H9 (cell line): Measurements from ENCODE around the gene BPIFB3. TPM values are rescaled to one million over a fixed set of nuclear protein-coding genes. Genes with fewer than 3 reads are reported as not detected.

Experiments used
- DNase-seq: peaks from one replicate; pipeline ENCODE4 v3.0.0-alpha.2; 2017
- H2AFZ ChIP-seq: one replicate; pipeline ENCODE4 v1.6.1; 2013; ENCODE audit warnings: mild to moderate bottlenecking, low read length, control low read depth, moderate library complexity
- H2AK5ac ChIP-seq: 2 replicates; pipeline ENCODE4 v1.6.1; 2013; ENCODE audit warnings: low read length, control low read depth, mixed read lengths; ENCODE audit not compliant: insufficient read length
- H2BK120ac ChIP-seq: one replicate; pipeline ENCODE4 v1.6.1; 2013; ENCODE audit warnings: low read depth, mild to moderate bottlenecking, low read length, control low read depth, inconsistent platforms; ENCODE audit not compliant: poor library complexity, severe bottlenecking
- H2BK12ac ChIP-seq: 2 replicates; pipeline ENCODE4 v1.6.1; 2013; ENCODE audit warnings: low read length, control low read depth, mixed read lengths, low read depth; ENCODE audit not compliant: insufficient read length
- H2BK15ac ChIP-seq: 2 replicates; pipeline ENCODE4 v1.6.1; 2013; ENCODE audit warnings: low read depth, low read length, control low read depth
- H2BK20ac ChIP-seq: one replicate; pipeline ENCODE4 v1.6.1; 2013; ENCODE audit warnings: low read depth, mild to moderate bottlenecking, low read length, control low read depth, inconsistent platforms; ENCODE audit not compliant: poor library complexity, severe bottlenecking
- H2BK5ac ChIP-seq: 2 replicates; pipeline ENCODE4 v1.6.1; 2013; ENCODE audit warnings: low read length, control low read depth, mixed read lengths; ENCODE audit not compliant: insufficient read length
- H3K14ac ChIP-seq: 2 replicates; pipeline ENCODE4 v1.6.1; 2013; ENCODE audit warnings: low read length, control low read depth; ENCODE audit not compliant: insufficient read depth
- H3K18ac ChIP-seq: 2 replicates; pipeline ENCODE4 v1.6.1; 2013; ENCODE audit warnings: low read depth, mild to moderate bottlenecking, mixed read lengths, low read length, control low read depth; ENCODE audit not compliant: insufficient read length
- H3K23ac ChIP-seq: 2 replicates; pipeline ENCODE4 v1.6.1; 2013; ENCODE audit warnings: low read length, control low read depth, mixed read lengths, low read depth; ENCODE audit not compliant: insufficient read length
- H3K23me2 ChIP-seq: 2 replicates; pipeline ENCODE4 v1.6.1; 2013; ENCODE audit warnings: low read depth, mild to moderate bottlenecking, mixed read lengths, low read length, control low read depth; ENCODE audit not compliant: insufficient read length, poor library complexity, severe bottlenecking
- H3K27ac ChIP-seq: 2 replicates; pipeline ENCODE4 v1.5.1; 2013; ENCODE audit warnings: low read length, control low read depth, mixed read lengths, low read depth; ENCODE audit not compliant: insufficient read length
- H3K27me3 ChIP-seq: 2 replicates; pipeline ENCODE4 v1.6.1; 2013; ENCODE audit warnings: low read length, control low read depth, inconsistent platforms; ENCODE audit not compliant: insufficient read depth
- H3K4ac ChIP-seq: 2 replicates; pipeline ENCODE4 v1.6.1; 2013; ENCODE audit warnings: low read depth, mild to moderate bottlenecking, control low read depth, inconsistent platforms, low read length, moderate library complexity
- H3K4me1 ChIP-seq: 2 replicates; pipeline ENCODE4 v1.6.1; 2013; ENCODE audit warnings: low read length, control low read depth, inconsistent platforms; ENCODE audit not compliant: insufficient read depth
- H3K4me2 ChIP-seq: 2 replicates; pipeline ENCODE4 v1.6.1; 2013; ENCODE audit warnings: low read length, control low read depth, mixed read lengths; ENCODE audit not compliant: insufficient read length, insufficient read depth
- H3K56ac ChIP-seq: 2 replicates; pipeline ENCODE4 v1.6.1; 2013; ENCODE audit warnings: low read depth, mild to moderate bottlenecking, mixed read lengths, low read length, control low read depth; ENCODE audit not compliant: insufficient read length
- H3K79me1 ChIP-seq: 2 replicates; pipeline ENCODE4 v1.6.1; 2013; ENCODE audit warnings: low read depth, mild to moderate bottlenecking, moderate library complexity, low read length, control low read depth, inconsistent platforms; ENCODE audit not compliant: insufficient read depth, poor library complexity, severe bottlenecking
- H3K79me2 ChIP-seq: 2 replicates; pipeline ENCODE4 v1.6.1; 2013; ENCODE audit warnings: low read length, control low read depth, inconsistent platforms; ENCODE audit not compliant: insufficient read depth
- H3K9ac ChIP-seq: 2 replicates; pipeline ENCODE4 v1.6.1; 2013; ENCODE audit warnings: low read length, control low read depth, mixed read lengths; ENCODE audit not compliant: insufficient read length; ENCODE audit errors: extremely low read depth
- H3K9me3 ChIP-seq: one replicate; pipeline ENCODE4 v1.6.1; 2013; ENCODE audit warnings: low read depth, low read length, inconsistent platforms; ENCODE audit not compliant: control insufficient read depth
- H3T11ph ChIP-seq: one replicate; pipeline ENCODE4 v1.6.1; 2013; ENCODE audit warnings: mild to moderate bottlenecking, low read length, control low read depth, inconsistent platforms
- H4K20me1 ChIP-seq: one replicate; pipeline ENCODE4 v1.6.1; 2013; ENCODE audit not compliant: control insufficient read depth, insufficient read length, insufficient read depth
- H4K5ac ChIP-seq: 2 replicates; pipeline ENCODE4 v1.6.1; 2013; ENCODE audit warnings: low read depth, mild to moderate bottlenecking, mixed read lengths, low read length, control low read depth; ENCODE audit not compliant: insufficient read length
- H4K8ac ChIP-seq: replicated peaks from 2 replicates; pipeline ENCODE4 v1.6.1; 2013; ENCODE audit warnings: low read length, control low read depth, mixed read lengths, low read depth; ENCODE audit not compliant: insufficient read length
- H4K91ac ChIP-seq: 2 replicates; pipeline ENCODE4 v1.6.1; 2013; ENCODE audit warnings: low read depth, mild to moderate bottlenecking, moderate library complexity, mixed read lengths, low read length, control low read depth; ENCODE audit not compliant: insufficient read length
- H3K27ac Mint-ChIP-seq, 3 experiments: 2 replicates in 2 of 3; 3 replicates in 1 of 3; pipeline ENCODE4 v1.8.0; 2020 to 2021; ENCODE audit warnings: mixed read lengths in 3 of 3, mild to moderate bottlenecking in 1 of 3, moderate library complexity in 1 of 3
- H3K27me3 Mint-ChIP-seq: 2 replicates; pipeline ENCODE4 v1.8.0; 2021; ENCODE audit warnings: low read depth, mild to moderate bottlenecking, moderate library complexity, mixed read lengths
- H3K36me3 Mint-ChIP-seq, 3 experiments: 2 replicates in 2 of 3; 3 replicates in 1 of 3; pipeline ENCODE4 v1.8.0; 2020 to 2021; ENCODE audit warnings: low read depth in 3 of 3, mixed read lengths in 3 of 3; ENCODE audit not compliant: insufficient read depth in 1 of 3
- H3K4me1 Mint-ChIP-seq, 2 experiments: 2 replicates each; pipeline ENCODE4 v1.8.0; 2020; ENCODE audit warnings: mixed read lengths in 2 of 2
- H3K4me3 Mint-ChIP-seq, 2 experiments: 2 replicates in 1 of 2; 3 replicates in 1 of 2; pipeline ENCODE4 v1.8.0; 2020 to 2021; ENCODE audit warnings: mild to moderate bottlenecking in 2 of 2, mixed read lengths in 2 of 2, moderate library complexity in 1 of 2
- H3K9me3 Mint-ChIP-seq, 2 experiments: 2 replicates in 1 of 2; 3 replicates in 1 of 2; pipeline ENCODE4 v1.8.0; 2020; ENCODE audit warnings: mild to moderate bottlenecking in 2 of 2, mixed read lengths in 2 of 2, moderate library complexity in 1 of 2
- WGBS: extraction: QIAGEN DNeasy Blood & Tissue Kit; methylation state at CpG from one replicate; pipeline ENCODE4 v1.1.7; 2013; ENCODE audit warnings: missing lambda C conversion rate, low lambda C conversion rate, mixed read lengths; ENCODE audit not compliant: insufficient read length; ENCODE audit errors: extremely low coverage; 5-methylcytosine and 5-hydroxymethylcytosine counted together
- total RNA-seq: library from RNA; stranded (reverse); gene quantifications from 2 replicates; pipeline ENCODE4 v1.2.1, GENCODE V29; 2021
- TF ChIP-seq, protein P1 (sequence below): fragments of 200-600 bp; sonication (generic); conservative IDR thresholded peaks from 3 replicates; pipeline ENCODE4 v1.8.0; 2021; ENCODE audit warnings: antibody characterized with exemption, mild to moderate bottlenecking

Gene BPIFB3
- total RNA-seq, 1 experiment from 2014 or later = not detected

DNA sequence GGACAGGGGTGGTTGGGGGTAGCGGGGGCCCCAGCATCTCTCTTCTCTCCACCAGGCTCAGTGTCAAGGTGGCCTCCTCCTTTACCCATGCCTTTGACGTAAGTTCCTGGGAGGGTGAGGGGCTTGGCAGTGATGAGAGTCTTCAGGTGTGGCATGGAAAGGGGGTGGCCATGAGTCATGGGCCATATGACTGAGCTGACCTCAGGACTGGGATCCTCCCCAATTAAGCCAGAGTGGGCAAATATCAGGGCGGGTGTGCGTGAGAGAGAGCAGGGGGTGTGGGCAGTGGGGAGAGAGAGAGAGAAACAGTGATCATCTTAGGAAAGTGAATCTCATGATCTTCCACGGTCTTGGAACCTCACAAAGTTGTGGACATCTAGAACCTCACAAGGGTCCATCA lies 17.5 kb downstream of the BPIFB3 start:
- DNase-seq = no peak
- Mint-ChIP-seq H3K36me3 (no peaks in the 10 kb centered on the region), H3K9me3 (no peaks in the 10 kb centered on the region; a peak in 1 of 5 replicates), H3K4me3 (no peak overlapping the region), H3K27ac (no peak overlapping the region), H3K27me3 (peaks cover 14% of the 10 kb centered on the region), H3K4me1 (no peaks in the 10 kb centered on the region)
- H3K79me1 ChIP-seq = no peaks in the 10 kb centered on the region
- H4K5ac ChIP-seq = no peak overlapping the region
- no peak overlapping the region for H3K4me2 ChIP-seq
- no peak overlapping the region for H4K8ac ChIP-seq
- no peak overlapping the region for H3K4ac ChIP-seq
- no peak overlapping the region for H4K91ac ChIP-seq
- H2BK120ac ChIP-seq = no peak overlapping the region
- no peak overlapping the region for H3K27ac ChIP-seq
- H3K27me3 ChIP-seq = no peaks in the 10 kb centered on the region
- no peak overlapping the region for H3K56ac ChIP-seq
- H3K9me3 ChIP-seq = no peaks in the 10 kb centered on the region
- H2BK12ac ChIP-seq = no peak overlapping the region
- H2BK15ac ChIP-seq = no peak overlapping the region
- no peaks in the 10 kb centered on the region for H3K23me2 ChIP-seq
- no peak overlapping the region for H3K18ac ChIP-seq
- no peaks in the 10 kb centered on the region for H3K4me1 ChIP-seq
- TF ChIP-seq, protein P1, sequence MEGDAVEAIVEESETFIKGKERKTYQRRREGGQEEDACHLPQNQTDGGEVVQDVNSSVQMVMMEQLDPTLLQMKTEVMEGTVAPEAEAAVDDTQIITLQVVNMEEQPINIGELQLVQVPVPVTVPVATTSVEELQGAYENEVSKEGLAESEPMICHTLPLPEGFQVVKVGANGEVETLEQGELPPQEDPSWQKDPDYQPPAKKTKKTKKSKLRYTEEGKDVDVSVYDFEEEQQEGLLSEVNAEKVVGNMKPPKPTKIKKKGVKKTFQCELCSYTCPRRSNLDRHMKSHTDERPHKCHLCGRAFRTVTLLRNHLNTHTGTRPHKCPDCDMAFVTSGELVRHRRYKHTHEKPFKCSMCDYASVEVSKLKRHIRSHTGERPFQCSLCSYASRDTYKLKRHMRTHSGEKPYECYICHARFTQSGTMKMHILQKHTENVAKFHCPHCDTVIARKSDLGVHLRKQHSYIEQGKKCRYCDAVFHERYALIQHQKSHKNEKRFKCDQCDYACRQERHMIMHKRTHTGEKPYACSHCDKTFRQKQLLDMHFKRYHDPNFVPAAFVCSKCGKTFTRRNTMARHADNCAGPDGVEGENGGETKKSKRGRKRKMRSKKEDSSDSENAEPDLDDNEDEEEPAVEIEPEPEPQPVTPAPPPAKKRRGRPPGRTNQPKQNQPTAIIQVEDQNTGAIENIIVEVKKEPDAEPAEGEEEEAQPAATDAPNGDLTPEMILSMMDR = no peak
- H3K79me2 ChIP-seq = no peaks in the 10 kb centered on the region
- no peak overlapping the region for H2BK5ac ChIP-seq
- no CpG with 5 or more reads among the region's 5 CpGs for WGBS
- H2AFZ ChIP-seq = no peak overlapping the region
- H3T11ph ChIP-seq = no peak overlapping the region
- H3K14ac ChIP-seq = no peak overlapping the region
- H3K9ac ChIP-seq = no peak overlapping the region
- no peak overlapping the region for H2BK20ac ChIP-seq
- no peak overlapping the region for H3K23ac ChIP-seq
- no peak overlapping the region for H2AK5ac ChIP-seq
- peaks cover 2% of the 10 kb centered on the region for H4K20me1 ChIP-seq
